GM18873 (cell line): ENCODE data around the gene SUMO4.

Experiments used
- ATAC-seq: cut with Tn5 transposase; IDR thresholded peaks from one replicate; pipeline ENCODE4 v1.9.1; 2021; ENCODE audit warnings: mild to moderate bottlenecking, moderate library complexity, moderate number of reproducible peaks; ENCODE audit not compliant: unreplicated experiment, low FRiP score

Gene SUMO4

GRCh38 chr6:149400050-149400449 is at the start of gene SUMO4:
Gene SUMO4, plus strand, starts transcription at chr6:149400262. Its CDS starts 130 bp downstream, at chr6:149400392.
- no peak for ATAC-seq

GRCh38 chr6:149354009-149354408 is 46.1 kb upstream of the SUMO4 start:
- no peak for ATAC-seq

- no peak for ATAC-seq
Observed at GRCh38 chr6:149356081-149356750, 43.8 kb upstream of the SUMO4 start.

GRCh38 chr6:149357726-149358538 is 42.1 kb upstream of the SUMO4 start:
- no peak for ATAC-seq

- ATAC-seq = no peak
Observed at GRCh38 chr6:149359440-149359839, 40.6 kb upstream of the SUMO4 start.

GRCh38 chr6:149360536-149360935 is 39.5 kb upstream of the SUMO4 start:
- no peak for ATAC-seq

- ATAC-seq = no peak
Observed at GRCh38 chr6:149362289-149362688, 37.8 kb upstream of the SUMO4 start.

GRCh38 chr6:149363154-149363553 is 36.9 kb upstream of the SUMO4 start:
- no peak for ATAC-seq

- no peak for ATAC-seq
Observed at GRCh38 chr6:149364557-149364956, 35.5 kb upstream of the SUMO4 start.

GRCh38 chr6:149365197-149365596 is 34.9 kb upstream of the SUMO4 start:
- ATAC-seq = no peak

- ATAC-seq = no peak
Observed at GRCh38 chr6:149366267-149366921, 33.7 kb upstream of the SUMO4 start.

GRCh38 chr6:149368065-149368464 is 32.0 kb upstream of the SUMO4 start:
- no peak for ATAC-seq

GRCh38 chr6:149371154-149371553 is 28.9 kb upstream of the SUMO4 start:
- ATAC-seq = no peak

GRCh38 chr6:149372062-149372461 is 28.0 kb upstream of the SUMO4 start:
- ATAC-seq = no peak

- ATAC-seq = no peak
Observed at GRCh38 chr6:149373511-149373910, 26.6 kb upstream of the SUMO4 start.

GRCh38 chr6:149379977-149380376 is 20.1 kb upstream of the SUMO4 start:
- no peak for ATAC-seq

GRCh38 chr6:149380523-149380922 is 19.5 kb upstream of the SUMO4 start:
- ATAC-seq = no peak

GRCh38 chr6:149383371-149383770 is 16.7 kb upstream of the SUMO4 start:
- no peak for ATAC-seq

- ATAC-seq = no peak
Observed at GRCh38 chr6:149384464-149384863, 15.6 kb upstream of the SUMO4 start.

GRCh38 chr6:149385998-149386646 is 13.9 kb upstream of the SUMO4 start:
- no peak for ATAC-seq
